Liver (tissue), 9 donors: ENCODE data around the gene PLD3. TPM values are rescaled to one million over a fixed set of nuclear protein-coding genes. Genes with fewer than 3 reads are reported as not detected.

ENCODE experiments used
- DNase-seq: peaks from one replicate; pipeline ENCODE4 v3.0.0-alpha.2; 2017; ENCODE audit warnings: low spot score
- H3K27ac ChIP-seq, 2 donors: one replicate each; pipeline ENCODE4 v1.7.0; 2013; ENCODE audit warnings: inconsistent platforms in 2 of 2, low read length in 2 of 2, control low read depth in 1 of 2, low read depth in 1 of 2, mild to moderate bottlenecking in 1 of 2
- H3K27me3 ChIP-seq, 4 donors: one replicate each; pipeline versions ENCODE4 v1.6.1 to v1.7.0; 2013; ENCODE audit warnings: low read length in 3 of 4, inconsistent platforms in 1 of 4, mild to moderate bottlenecking in 1 of 4, moderate library complexity in 1 of 4; ENCODE audit not compliant: control insufficient read depth in 4 of 4, insufficient read depth in 4 of 4
- H3K36me3 ChIP-seq, 4 donors: one replicate each; pipeline versions ENCODE4 v1.6.1 to v1.7.0; 2013; ENCODE audit warnings: low read length in 3 of 4, mild to moderate bottlenecking in 3 of 4, low read depth in 1 of 4, moderate library complexity in 1 of 4; ENCODE audit not compliant: control insufficient read depth in 4 of 4, insufficient read depth in 3 of 4
- H3K4me1 ChIP-seq, 4 donors: one replicate each; pipeline versions ENCODE4 v1.6.1 to v1.7.0; 2013; ENCODE audit warnings: low read length in 3 of 4, mild to moderate bottlenecking in 3 of 4, moderate library complexity in 1 of 4; ENCODE audit not compliant: control insufficient read depth in 4 of 4, insufficient read depth in 4 of 4
- H3K4me3 ChIP-seq, 3 donors: one replicate each; pipeline versions ENCODE4 v1.6.1 to v1.7.0; 2013; ENCODE audit warnings: low read length in 3 of 3, control low read depth in 1 of 3, low read depth in 1 of 3, mild to moderate bottlenecking in 1 of 3
- H3K9ac ChIP-seq, 2 donors: one replicate each; pipeline ENCODE4 v1.7.0; 2013; ENCODE audit warnings: low read length in 2 of 2, mild to moderate bottlenecking in 2 of 2, moderate library complexity in 2 of 2, control low read depth in 1 of 2, low read depth in 1 of 2
- H3K9me3 ChIP-seq, 4 donors: one replicate each; pipeline versions ENCODE4 v1.6.1 to v1.7.0; 2013; ENCODE audit warnings: low read length in 3 of 4; ENCODE audit not compliant: control insufficient read depth in 4 of 4
- ATF3 ChIP-seq: IDR thresholded peaks from 2 replicates; pipeline ENCODE4 v1.6.1; 2016; ENCODE audit warnings: antibody characterized with exemption
- CTCF ChIP-seq: fragments of 150-350 bp; IDR thresholded peaks from 2 replicates; pipeline ENCODE4 v1.5.1; 2017; ENCODE audit warnings: improper control_type of control experiment, low read depth, low read length; ENCODE audit not compliant: missing input control
- EGR1 ChIP-seq, 2 donors: IDR thresholded peaks; 2 replicates each; pipeline ENCODE4 v1.6.1; 2016 to 2018; ENCODE audit warnings: antibody characterized with exemption in 2 of 2, low read depth in 2 of 2
- FOXA1 ChIP-seq: IDR thresholded peaks from 2 replicates; pipeline ENCODE4 v1.6.1; 2016; ENCODE audit warnings: antibody characterized with exemption
- FOXA2 ChIP-seq: IDR thresholded peaks from 2 replicates; pipeline ENCODE4 v1.6.1; 2016; ENCODE audit warnings: antibody characterized with exemption
- GABPA ChIP-seq, 2 donors: IDR thresholded peaks in 1 of 2; conservative IDR thresholded peaks in 1 of 2; 2 replicates each; pipeline ENCODE4 v1.6.1; 2016; ENCODE audit warnings: antibody characterized with exemption in 2 of 2, mild to moderate bottlenecking in 1 of 2, moderate library complexity in 1 of 2
- HNF4A ChIP-seq, 2 donors: conservative IDR thresholded peaks; 2 replicates each; pipeline ENCODE4 v1.6.1; 2016; ENCODE audit warnings: antibody characterized with exemption in 2 of 2, mild to moderate bottlenecking in 2 of 2
- HNF4G ChIP-seq: IDR thresholded peaks from 2 replicates; pipeline ENCODE4 v1.6.1; 2016; ENCODE audit warnings: antibody characterized with exemption
- JUND ChIP-seq, 2 donors: IDR thresholded peaks; 2 replicates each; pipeline ENCODE4 v1.6.1; 2016; ENCODE audit warnings: antibody characterized with exemption in 2 of 2
- NR2F2 ChIP-seq: IDR thresholded peaks from 2 replicates; pipeline ENCODE4 v1.6.1; 2016; ENCODE audit warnings: antibody characterized with exemption
- RAD21 ChIP-seq, 2 donors: IDR thresholded peaks; 2 replicates each; pipeline ENCODE4 v1.6.1; 2016; ENCODE audit warnings: antibody characterized with exemption in 2 of 2, mild to moderate bottlenecking in 2 of 2
- REST ChIP-seq: IDR thresholded peaks from 2 replicates; pipeline ENCODE4 v1.6.1; 2016; ENCODE audit warnings: antibody characterized with exemption, mild to moderate bottlenecking
- RXRA ChIP-seq, 2 donors: IDR thresholded peaks; 2 replicates each; pipeline ENCODE4 v1.6.1; 2017 to 2018; ENCODE audit warnings: antibody characterized with exemption in 2 of 2, mild to moderate bottlenecking in 1 of 2
- SP1 ChIP-seq: IDR thresholded peaks from 2 replicates; pipeline ENCODE4 v1.6.1; 2018; ENCODE audit warnings: antibody characterized with exemption, mild to moderate bottlenecking
- TAF1 ChIP-seq: conservative IDR thresholded peaks from 2 replicates; pipeline ENCODE4 v1.6.1; 2016; ENCODE audit warnings: antibody characterized with exemption, mild to moderate bottlenecking
- YY1 ChIP-seq: IDR thresholded peaks from 2 replicates; pipeline ENCODE4 v1.6.1; 2016; ENCODE audit warnings: antibody characterized with exemption, mild to moderate bottlenecking
- ZBTB33 ChIP-seq: IDR thresholded peaks from 2 replicates; pipeline ENCODE4 v1.6.1; 2016; ENCODE audit warnings: antibody characterized with exemption
- WGBS: extraction: QIAGEN DNeasy Blood & Tissue Kit; methylation state at CpG from one replicate; pipeline ENCODE4 v1.1.7; 2013; 5-methylcytosine and 5-hydroxymethylcytosine counted together
- polyA plus RNA-seq, 2 donors: library from polyadenylated mRNA; stranded (reverse) in 1 of 2; unstranded in 1 of 2; fragments of 200-250 nt in 1 of 2; fragments of >200 nt in 1 of 2; fragmentation: Nextera tagmentation in 1 of 2; extraction: Ambion mirVana in 1 of 2; gene quantifications; one replicate each; pipeline versions ENCODE4 v1.2.1 to v1.2.3, GENCODE V29; 2013 to 2015
- total RNA-seq, 2 donors: library from RNA; depleted of rRNA; stranded (reverse); fragments of >200 nt; gene quantifications; one replicate each; pipeline ENCODE4 v1.2.3, GENCODE V29; 2014
- donor health status: healthy.
- donor health status: healthy.
- donor health status: healthy.
- donor health status: healthy.
- donor health status: healthy.

The PLD3 gene
- total and polyA plus RNA-seq, 4 donors = 56.0 to 125 (median 105) TPM

GRCh38 chr19:40304306-40304705 is 44.2 kb upstream of the PLD3 start:
- 70% methylated on average over 4 of the region's 4 CpGs for WGBS
- TF ChIP-seq CTCF (no peak), ZBTB33 (no peak), HNF4A (conservative IDR thresholded peaks at IDR 0.05) (no peak), JUND (IDR thresholded peaks at IDR 0.05) (no peak), REST (no peak), NR2F2 (no peak), FOXA2 (no peak), FOXA1 (no peak), GABPA (IDR thresholded peaks at IDR 0.05 in 1 of 2, conservative IDR thresholded peaks at IDR 0.05 in 1 of 2) (no peak), RXRA (IDR thresholded peaks at IDR 0.05) (no peak), RAD21 (IDR thresholded peaks at IDR 0.05) (no peak), ATF3 (no peak), TAF1 (no peak), YY1 (no peak), HNF4G (no peak)
- no peak overlapping the region for H3K27ac ChIP-seq

GRCh38 chr19:40305403-40305802 is 43.1 kb upstream of the PLD3 start:
- H3K27ac ChIP-seq = no peak overlapping the region
- H3K9me3 ChIP-seq = no peaks in the 10 kb centered on the region
- no peak overlapping the region for H3K4me3 ChIP-seq
- peaks cover 0 to 12% (median 3%) of the 10 kb centered on the region in 4 donors for H3K4me1 ChIP-seq
- no peaks in the 10 kb centered on the region for H3K27me3 ChIP-seq
- H3K36me3 ChIP-seq = no peaks in the 10 kb centered on the region
- H3K9ac ChIP-seq = no peak overlapping the region
- DNase-seq = peak; percentile 77
- WGBS = 8% methylated on average over 5 of the region's 5 CpGs
- TF ChIP-seq REST (no peak), GABPA (IDR thresholded peaks at IDR 0.05 in 1 of 2, conservative IDR thresholded peaks at IDR 0.05 in 1 of 2) (no peak), SP1 (no peak), YY1 (peak; percentile 44), HNF4G (no peak), HNF4A (conservative IDR thresholded peaks at IDR 0.05) (no peak), ATF3 (no peak), RAD21 (IDR thresholded peaks at IDR 0.05) (peak; percentile 93 to 95), EGR1 (IDR thresholded peaks at IDR 0.05; ENCODE audit: low read depth in 2 of 2) (no peak), FOXA1 (no peak), CTCF (peak; percentile 72)

More at GRCh38 chr19:40304306-40304705, 44.2 kb upstream of the PLD3 start:
- H3K36me3 ChIP-seq = no peaks in the 10 kb centered on the region
- DNase-seq = no peak
- no peaks in the 10 kb centered on the region for H3K27me3 ChIP-seq
- no peak overlapping the region for H3K9ac ChIP-seq
- H3K4me3 ChIP-seq = no peak overlapping the region
- peaks cover 0 to 12% (median 3%) of the 10 kb centered on the region in 4 donors for H3K4me1 ChIP-seq
- no peaks in the 10 kb centered on the region for H3K9me3 ChIP-seq
